Vagina (tissue), 2 donors: ENCODE data around the gene RAD1. TPM values are rescaled to one million over a fixed set of nuclear protein-coding genes. Genes with fewer than 3 reads are reported as not detected.

Source experiments
- DNase-seq, 2 donors: peaks; one replicate each; pipeline ENCODE4 v3.0.0-alpha.2; 2017; ENCODE audit errors: extremely low spot score in 2 of 2
- H3K27ac ChIP-seq: fragments of 200-600 bp; sonication (generic); one replicate; pipeline ENCODE4 v1.5.1; 2019
- H3K27me3 ChIP-seq: fragments of 200-600 bp; sonication (generic); one replicate; pipeline ENCODE4 v1.5.1; 2019
- H3K36me3 ChIP-seq, 2 donors: fragments of 200-600 bp; sonication (generic); one replicate each; pipeline ENCODE4 v1.5.1; 2017 to 2019
- H3K4me1 ChIP-seq: fragments of 200-600 bp; sonication (generic); one replicate; pipeline ENCODE4 v1.5.1; 2019
- H3K4me3 ChIP-seq, 2 donors: fragments of 200-600 bp; sonication (generic); 1 replicate in 1 of 2; 2 replicates in 1 of 2; pipeline ENCODE4 v1.5.1; 2016 to 2019
- H3K9me3 ChIP-seq: fragments of 200-600 bp; sonication (generic); one replicate; pipeline ENCODE4 v1.5.1; 2019
- POLR2A ChIP-seq, 2 donors: fragments of 450-650 bp; IDR thresholded peaks; one replicate each; pipeline ENCODE4 v1.6.1; 2017; ENCODE audit warnings: antibody characterized with exemption in 2 of 2, mild to moderate bottlenecking in 2 of 2, moderate library complexity in 2 of 2
- POLR2AphosphoS5 ChIP-seq, 2 donors: sonication (generic); formaldehyde crosslinking; IDR thresholded peaks; one replicate each; pipeline ENCODE4 v1.9.0; 2017; ENCODE audit warnings: antibody characterized with exemption in 2 of 2, mild to moderate bottlenecking in 2 of 2, low read depth in 1 of 2; ENCODE audit not compliant: insufficient read depth in 1 of 2
- intact Hi-C: fragments of 100-400 bp; cut with DNase I; formaldehyde crosslinking; loops from one replicate; pipeline ENCODE4 v1.15.1; 2023
- total RNA-seq: library from RNA; depleted of rRNA; stranded (reverse); fragments of >200 nt; gene quantifications from one replicate; pipeline ENCODE4 v1.2.3, GENCODE V29; 2016
- TF ChIP-seq, protein P1 (sequence below), 3 experiments: fragments of 450-650 bp in 2 of 3; fragments of 200-600 bp in 1 of 3; sonication (generic) in 1 of 3; IDR thresholded peaks; one replicate each; pipeline ENCODE4 v1.5.1; 2017 to 2019; ENCODE audit warnings: antibody characterized with exemption in 3 of 3, mild to moderate bottlenecking in 2 of 3, moderate library complexity in 2 of 3

Gene RAD1
- total RNA-seq, 1 donor from 2014 or later: 27.7 TPM

DNA sequence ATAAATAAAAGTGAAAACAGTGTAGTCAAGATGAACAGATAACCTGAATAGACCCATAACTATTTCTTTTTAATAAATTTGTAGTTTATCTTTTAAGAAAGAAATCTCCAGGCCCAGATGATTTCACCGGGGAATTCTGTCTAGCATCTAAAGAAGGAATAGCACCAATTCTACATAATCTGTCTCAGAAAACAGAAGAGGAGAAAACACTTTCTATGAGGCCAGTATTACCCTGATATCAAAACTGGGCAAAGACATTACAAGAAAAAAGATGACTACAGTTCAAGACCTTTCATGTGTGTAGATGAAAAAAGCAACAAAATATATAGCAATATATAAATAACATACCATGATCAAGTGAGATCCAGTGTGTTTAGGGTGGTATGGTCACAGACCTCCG, 44.9 kb downstream of the RAD1 start:
- no peak for TF ChIP-seq POLR2A (IDR thresholded peaks at IDR 0.05)
- TF ChIP-seq, protein P1, sequence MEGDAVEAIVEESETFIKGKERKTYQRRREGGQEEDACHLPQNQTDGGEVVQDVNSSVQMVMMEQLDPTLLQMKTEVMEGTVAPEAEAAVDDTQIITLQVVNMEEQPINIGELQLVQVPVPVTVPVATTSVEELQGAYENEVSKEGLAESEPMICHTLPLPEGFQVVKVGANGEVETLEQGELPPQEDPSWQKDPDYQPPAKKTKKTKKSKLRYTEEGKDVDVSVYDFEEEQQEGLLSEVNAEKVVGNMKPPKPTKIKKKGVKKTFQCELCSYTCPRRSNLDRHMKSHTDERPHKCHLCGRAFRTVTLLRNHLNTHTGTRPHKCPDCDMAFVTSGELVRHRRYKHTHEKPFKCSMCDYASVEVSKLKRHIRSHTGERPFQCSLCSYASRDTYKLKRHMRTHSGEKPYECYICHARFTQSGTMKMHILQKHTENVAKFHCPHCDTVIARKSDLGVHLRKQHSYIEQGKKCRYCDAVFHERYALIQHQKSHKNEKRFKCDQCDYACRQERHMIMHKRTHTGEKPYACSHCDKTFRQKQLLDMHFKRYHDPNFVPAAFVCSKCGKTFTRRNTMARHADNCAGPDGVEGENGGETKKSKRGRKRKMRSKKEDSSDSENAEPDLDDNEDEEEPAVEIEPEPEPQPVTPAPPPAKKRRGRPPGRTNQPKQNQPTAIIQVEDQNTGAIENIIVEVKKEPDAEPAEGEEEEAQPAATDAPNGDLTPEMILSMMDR (IDR thresholded peaks at IDR 0.05): no peak
- TF ChIP-seq POLR2AphosphoS5 (IDR thresholded peaks at IDR 0.05; ENCODE audit: insufficient read depth in 1 of 2, low read depth in 1 of 2): no peak
- Histone ChIP-seq H3K27ac (no peak overlapping the region), H3K4me1 (no peaks in the 10 kb centered on the region), H3K4me3 (no peak overlapping the region), H3K9me3 (no peaks in the 10 kb centered on the region), H3K27me3 (no peaks in the 10 kb centered on the region), H3K36me3 (no peaks in the 10 kb centered on the region)
- intact Hi-C loops: no loop called here
- DNase-seq: no peak

DNA sequence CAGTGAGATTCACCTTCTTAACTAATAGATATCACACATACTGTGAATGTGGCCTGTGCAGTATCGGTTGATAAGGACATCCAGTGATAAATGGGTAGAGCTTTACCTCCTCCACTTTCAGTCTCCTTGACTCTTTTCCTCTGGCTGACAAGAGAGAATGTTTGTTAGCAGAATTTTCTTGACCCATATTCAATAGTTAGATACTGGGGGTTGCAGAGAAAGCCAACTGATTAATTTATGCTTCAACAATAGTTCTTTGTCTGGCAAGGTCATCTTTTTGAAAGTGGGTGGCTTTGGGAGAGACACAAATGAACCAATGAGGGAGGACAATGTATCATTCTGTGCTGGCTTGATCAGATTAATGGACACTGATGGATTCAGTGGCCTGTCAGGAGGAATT, 46.0 kb downstream of the RAD1 start:
- H3K27me3 ChIP-seq: no peaks in the 10 kb centered on the region
- no peak overlapping the region for H3K4me3 ChIP-seq
- no peak for DNase-seq
- TF ChIP-seq POLR2A (IDR thresholded peaks at IDR 0.05): no peak
- TF ChIP-seq, protein P1 (IDR thresholded peaks at IDR 0.05): no peak
- TF ChIP-seq POLR2AphosphoS5 (IDR thresholded peaks at IDR 0.05; ENCODE audit: insufficient read depth in 1 of 2, low read depth in 1 of 2): no peak
- no peaks in the 10 kb centered on the region for H3K36me3 ChIP-seq
- intact Hi-C loops: no loop called here
- H3K4me1 ChIP-seq: no peaks in the 10 kb centered on the region
- H3K9me3 ChIP-seq: no peaks in the 10 kb centered on the region
- no peak overlapping the region for H3K27ac ChIP-seq

- no peak for TF ChIP-seq POLR2A (IDR thresholded peaks at IDR 0.05)
- TF ChIP-seq POLR2AphosphoS5 (IDR thresholded peaks at IDR 0.05; ENCODE audit: insufficient read depth in 1 of 2, low read depth in 1 of 2): no peak
- TF ChIP-seq, protein P1 (IDR thresholded peaks at IDR 0.05): no peak
- no peak overlapping the region for H3K4me3 ChIP-seq
- H3K36me3 ChIP-seq: no peaks in the 10 kb centered on the region
- no peak for DNase-seq
- H3K27ac ChIP-seq: no peak overlapping the region
- intact Hi-C loops: no loop called here
- H3K4me1 ChIP-seq: peaks cover under 1% of the 10 kb centered on the region
- no peaks in the 10 kb centered on the region for H3K9me3 ChIP-seq
- no peaks in the 10 kb centered on the region for H3K27me3 ChIP-seq
These were observed 46.5 kb downstream of the RAD1 start for GRCh38 chr5:34868791-34869190.

DNA sequence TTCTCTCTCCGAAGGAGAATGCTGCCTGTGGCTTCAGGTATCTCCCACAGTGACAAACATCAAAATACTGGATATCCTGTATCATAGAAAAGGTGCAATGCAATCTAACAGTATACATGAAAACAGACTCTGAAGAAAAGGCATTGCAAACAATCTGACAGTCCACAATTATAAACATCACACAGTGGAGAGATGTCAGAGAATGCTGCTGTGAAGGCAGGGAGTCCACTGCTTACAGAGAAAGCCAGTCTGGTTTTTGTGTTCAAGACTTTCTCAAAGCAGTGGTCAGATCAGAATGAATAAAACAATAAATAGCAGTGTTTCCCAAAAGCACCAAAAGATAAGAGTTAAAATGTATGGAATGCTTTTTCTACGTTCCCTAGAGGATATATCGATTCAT, 47.6 kb downstream of the RAD1 start:
- no peaks in the 10 kb centered on the region for H3K36me3 ChIP-seq
- peaks cover 6% of the 10 kb centered on the region for H3K4me1 ChIP-seq
- no peaks in the 10 kb centered on the region for H3K27me3 ChIP-seq
- H3K4me3 ChIP-seq: no peak overlapping the region
- intact Hi-C loops: no loop called here
- no peaks in the 10 kb centered on the region for H3K9me3 ChIP-seq
- no peak overlapping the region for H3K27ac ChIP-seq
- no peak for DNase-seq
- no peak for TF ChIP-seq POLR2AphosphoS5 (IDR thresholded peaks at IDR 0.05; ENCODE audit: insufficient read depth in 1 of 2, low read depth in 1 of 2)
- TF ChIP-seq, protein P1 (IDR thresholded peaks at IDR 0.05): no peak
- TF ChIP-seq POLR2A (IDR thresholded peaks at IDR 0.05): no peak

DNA sequence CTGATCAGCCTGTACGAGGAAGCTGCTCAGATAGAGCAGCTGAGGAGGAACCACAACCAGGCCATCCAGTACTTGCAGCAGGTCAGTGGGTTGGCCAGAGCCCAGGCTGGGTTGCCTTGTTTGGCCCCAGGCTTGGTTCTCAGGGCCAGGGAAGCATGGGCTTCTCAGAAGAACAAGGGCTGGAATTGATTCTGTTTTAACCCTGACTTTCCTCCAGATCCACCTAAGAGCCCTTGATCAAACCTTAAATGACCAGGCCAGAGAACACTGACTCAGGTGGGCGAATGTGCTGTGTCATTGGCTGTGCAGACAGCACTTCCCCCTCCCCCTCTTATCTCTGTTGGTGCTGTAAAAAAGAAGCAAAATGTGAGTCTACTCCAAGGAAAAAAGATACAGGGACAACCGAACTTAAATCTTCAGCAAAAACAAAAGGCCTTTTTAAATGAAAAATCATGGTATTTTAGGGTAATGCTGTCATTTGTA, 48.3 kb downstream of the RAD1 start:
- Histone ChIP-seq H3K27me3 (no peaks in the 10 kb centered on the region), H3K36me3 (no peaks in the 10 kb centered on the region), H3K27ac (no peak overlapping the region), H3K9me3 (no peaks in the 10 kb centered on the region), H3K4me3 (no peak overlapping the region), H3K4me1 (peaks cover 6% of the 10 kb centered on the region)
- no peak for DNase-seq
- TF ChIP-seq, protein P1 (IDR thresholded peaks at IDR 0.05): no peak
- TF ChIP-seq POLR2AphosphoS5 (IDR thresholded peaks at IDR 0.05; ENCODE audit: insufficient read depth in 1 of 2, low read depth in 1 of 2) (no peak), POLR2A (IDR thresholded peaks at IDR 0.05) (no peak)
- intact Hi-C loops: no loop called here
